ENCODE results near the gene MBD4. TPM values are rescaled to one million over a fixed set of nuclear protein-coding genes. Genes with fewer than 3 reads are reported as not detected.
A peak's percentile ranks its signal among the peaks of the same experiment; 100 is the strongest.

Gene MBD4
- total RNA-seq, 1 donor from 2014 or later: 23.9 TPM

DNA sequence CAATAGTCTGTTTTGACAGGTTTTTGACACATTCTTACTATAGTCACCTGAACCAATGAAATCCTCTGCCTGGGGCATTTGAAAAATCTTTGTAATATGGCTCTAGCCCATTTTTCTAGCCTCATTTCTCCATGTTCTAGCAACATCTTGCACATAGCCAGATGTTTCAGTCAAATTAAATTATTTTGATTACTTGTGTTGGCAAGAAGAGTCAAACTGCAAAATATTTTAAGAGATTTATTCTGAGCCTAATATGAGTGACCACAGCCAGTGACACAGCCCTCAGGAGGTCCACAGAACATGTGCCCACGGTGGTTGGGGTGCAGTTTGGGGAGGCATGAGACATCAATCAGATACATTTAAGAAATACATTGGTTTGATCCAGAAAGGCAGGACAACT, 7.2 kb upstream of the MBD4 start:
- TF ChIP-seq, protein P1, sequence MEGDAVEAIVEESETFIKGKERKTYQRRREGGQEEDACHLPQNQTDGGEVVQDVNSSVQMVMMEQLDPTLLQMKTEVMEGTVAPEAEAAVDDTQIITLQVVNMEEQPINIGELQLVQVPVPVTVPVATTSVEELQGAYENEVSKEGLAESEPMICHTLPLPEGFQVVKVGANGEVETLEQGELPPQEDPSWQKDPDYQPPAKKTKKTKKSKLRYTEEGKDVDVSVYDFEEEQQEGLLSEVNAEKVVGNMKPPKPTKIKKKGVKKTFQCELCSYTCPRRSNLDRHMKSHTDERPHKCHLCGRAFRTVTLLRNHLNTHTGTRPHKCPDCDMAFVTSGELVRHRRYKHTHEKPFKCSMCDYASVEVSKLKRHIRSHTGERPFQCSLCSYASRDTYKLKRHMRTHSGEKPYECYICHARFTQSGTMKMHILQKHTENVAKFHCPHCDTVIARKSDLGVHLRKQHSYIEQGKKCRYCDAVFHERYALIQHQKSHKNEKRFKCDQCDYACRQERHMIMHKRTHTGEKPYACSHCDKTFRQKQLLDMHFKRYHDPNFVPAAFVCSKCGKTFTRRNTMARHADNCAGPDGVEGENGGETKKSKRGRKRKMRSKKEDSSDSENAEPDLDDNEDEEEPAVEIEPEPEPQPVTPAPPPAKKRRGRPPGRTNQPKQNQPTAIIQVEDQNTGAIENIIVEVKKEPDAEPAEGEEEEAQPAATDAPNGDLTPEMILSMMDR (IDR thresholded peaks at IDR 0.05; ENCODE audit: insufficient read depth, low read length, poor library complexity, severe bottlenecking): no peak
- DNase-seq (ENCODE audit: low read depth): no peak

DNA sequence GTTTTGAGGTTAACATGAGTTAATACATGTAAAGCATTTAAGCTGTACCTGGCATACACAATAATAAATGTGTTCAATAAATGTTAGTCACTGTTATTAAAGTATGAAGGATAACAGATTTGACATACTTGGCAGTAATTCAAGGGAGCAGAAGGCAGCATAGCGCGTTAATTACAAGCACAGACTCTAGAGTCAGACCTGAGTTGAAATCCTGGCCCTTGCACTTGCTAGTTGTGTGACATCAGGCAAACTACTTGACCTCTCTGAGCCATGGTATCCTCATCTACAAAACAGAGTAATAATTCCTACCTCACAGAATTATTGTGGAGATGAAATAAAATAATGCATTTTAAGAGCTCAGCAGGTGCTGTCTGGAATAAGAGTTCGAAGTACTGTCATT, 5.7 kb upstream of the MBD4 start:
- no peak overlapping the region for H3K4me3 ChIP-seq (ENCODE audit: low read depth, low read length)
- no peaks in the 10 kb centered on the region for H3K36me3 ChIP-seq (ENCODE audit: control insufficient read depth, insufficient read depth, low read length)
- DNase-seq (ENCODE audit: low read depth): no peak
- TF ChIP-seq, protein P1 (IDR thresholded peaks at IDR 0.05; ENCODE audit: insufficient read depth, low read length, poor library complexity, severe bottlenecking): no peak
- H3K27me3 ChIP-seq (ENCODE audit: control insufficient read depth, insufficient read depth, low read length): no peaks in the 10 kb centered on the region

More for the DNA sequence above, 7.2 kb upstream of the MBD4 start:
- Histone ChIP-seq H3K36me3 (ENCODE audit: control insufficient read depth, insufficient read depth, low read length) (no peaks in the 10 kb centered on the region), H3K4me3 (ENCODE audit: low read depth, low read length) (no peak overlapping the region), H3K27me3 (ENCODE audit: control insufficient read depth, insufficient read depth, low read length) (no peaks in the 10 kb centered on the region)

DNA sequence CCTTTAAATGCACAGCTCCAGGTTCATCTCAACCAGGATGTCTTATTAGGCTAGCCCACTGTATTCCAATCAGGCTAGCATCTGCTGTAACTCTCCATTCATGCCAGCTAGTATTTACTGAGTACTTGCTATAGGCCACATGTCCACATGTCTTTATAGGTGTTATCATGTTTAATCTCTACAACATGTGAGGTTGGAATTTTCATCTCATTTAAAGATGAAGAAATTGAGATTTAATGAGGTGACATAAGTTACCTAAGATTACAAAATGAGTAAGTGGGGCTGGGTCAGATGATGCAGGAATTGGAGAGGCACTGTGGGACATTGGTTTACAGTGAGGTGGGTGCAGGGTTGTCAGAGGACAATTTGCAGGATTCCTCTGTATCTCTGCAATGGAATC, 3.2 kb upstream of the MBD4 start:
- no peak for DNase-seq (ENCODE audit: low read depth)
- TF ChIP-seq, protein P1 (IDR thresholded peaks at IDR 0.05; ENCODE audit: insufficient read depth, low read length, poor library complexity, severe bottlenecking): no peak
- no peaks in the 10 kb centered on the region for H3K27me3 ChIP-seq (ENCODE audit: control insufficient read depth, insufficient read depth, low read length)
- no peak overlapping the region for H3K4me3 ChIP-seq (ENCODE audit: low read depth, low read length)
- no peaks in the 10 kb centered on the region for H3K36me3 ChIP-seq (ENCODE audit: control insufficient read depth, insufficient read depth, low read length)

DNA sequence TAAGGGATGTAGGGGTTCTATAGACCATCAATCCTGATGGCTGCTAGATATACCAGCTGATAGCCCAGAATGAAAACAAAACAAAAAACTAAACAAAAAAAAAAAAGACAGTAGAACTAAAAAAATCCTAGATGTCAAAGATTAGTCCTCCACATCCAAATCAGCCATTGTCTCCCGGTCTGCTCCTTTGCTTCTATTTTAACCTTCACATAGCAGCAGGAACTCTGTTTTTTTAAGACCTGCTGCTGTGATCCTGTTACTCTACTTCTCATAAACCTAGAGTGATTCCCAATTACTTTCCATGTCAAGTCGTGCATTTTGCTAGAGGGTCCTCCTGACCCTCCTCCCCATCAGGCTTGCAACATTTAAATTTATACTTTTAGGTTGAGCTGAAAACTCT, 2.7 kb upstream of the MBD4 start:
- H3K36me3 ChIP-seq (ENCODE audit: control insufficient read depth, insufficient read depth, low read length): no peaks in the 10 kb centered on the region
- DNase-seq (ENCODE audit: low read depth): no peak
- TF ChIP-seq, protein P1 (IDR thresholded peaks at IDR 0.05; ENCODE audit: insufficient read depth, low read length, poor library complexity, severe bottlenecking): no peak
- H3K4me3 ChIP-seq (ENCODE audit: low read depth, low read length): no peak overlapping the region
- no peaks in the 10 kb centered on the region for H3K27me3 ChIP-seq (ENCODE audit: control insufficient read depth, insufficient read depth, low read length)

DNA sequence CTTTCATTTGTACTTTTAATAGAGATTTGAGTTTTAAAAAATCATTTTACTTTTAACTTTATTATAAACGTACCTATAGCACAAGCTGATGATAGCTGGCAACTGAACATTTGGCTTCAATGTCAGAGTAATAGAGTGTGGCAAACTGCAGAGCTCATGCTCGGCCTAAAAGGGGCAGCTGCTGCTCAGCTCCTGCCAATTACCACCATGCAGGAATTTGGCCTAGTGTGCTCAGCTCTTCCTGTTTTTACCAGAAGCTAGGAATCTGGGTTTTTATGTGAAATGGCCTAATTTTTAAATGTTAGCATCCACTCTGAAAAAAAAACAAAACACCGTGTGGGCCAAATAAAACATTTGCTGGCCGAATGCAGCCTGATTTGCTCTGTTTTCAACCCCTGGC, 2.0 kb upstream of the MBD4 start:
- DNase-seq (ENCODE audit: low read depth): no peak
- TF ChIP-seq, protein P1 (IDR thresholded peaks at IDR 0.05; ENCODE audit: insufficient read depth, low read length, poor library complexity, severe bottlenecking): peak; percentile 2

DNA sequence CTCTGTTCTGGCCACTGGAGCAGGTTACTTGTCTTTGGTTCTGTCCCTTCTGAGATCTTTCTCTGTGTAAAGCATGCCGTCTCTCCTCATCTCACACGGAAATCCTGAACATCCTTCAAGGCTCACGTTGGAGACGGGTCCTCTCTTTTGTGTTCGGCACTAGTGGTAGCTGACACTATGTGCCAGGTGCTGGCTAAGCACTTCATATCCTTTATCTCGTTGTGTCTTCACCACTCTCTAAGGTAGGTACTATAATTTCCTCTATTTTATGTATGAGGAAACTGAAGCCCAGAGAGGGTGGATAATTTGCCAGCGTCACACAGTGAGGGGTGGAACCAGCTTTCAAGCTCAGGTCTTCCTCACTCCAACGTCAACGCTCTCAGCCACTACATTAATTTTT, 1.5 kb upstream of the MBD4 start:
- TF ChIP-seq, protein P1 (IDR thresholded peaks at IDR 0.05; ENCODE audit: insufficient read depth, low read length, poor library complexity, severe bottlenecking): no peak
- no peak for DNase-seq (ENCODE audit: low read depth)
- Histone ChIP-seq H3K36me3 (ENCODE audit: control insufficient read depth, insufficient read depth, low read length) (no peaks in the 10 kb centered on the region), H3K4me3 (ENCODE audit: low read depth, low read length) (peak overlapping the region; percentile 98), H3K27me3 (ENCODE audit: control insufficient read depth, insufficient read depth, low read length) (no peaks in the 10 kb centered on the region)

More for the DNA sequence above, 2.0 kb upstream of the MBD4 start:
- Histone ChIP-seq H3K36me3 (ENCODE audit: control insufficient read depth, insufficient read depth, low read length) (no peaks in the 10 kb centered on the region), H3K4me3 (ENCODE audit: low read depth, low read length) (no peak overlapping the region), H3K27me3 (ENCODE audit: control insufficient read depth, insufficient read depth, low read length) (no peaks in the 10 kb centered on the region)

Measured in kidney epithelial cell (primary cell).